CD4-positive, alpha-beta T cell treated with Interleukin-4 for 1 hour (primary cell): ENCODE measurements around the gene CDH12.
"Not testable (repeated sequence)": the region's sequence is repeated elsewhere in the genome, so short reads cannot be mapped to it uniquely, and the experiment has no call there.

ENCODE experiments used
- DNase-seq, 2 donors: peaks; one replicate each; pipeline ENCODE4 v3.0.0-alpha.2; 2020 to 2022

The CDH12 gene

GRCh38 chr5:22644859-22645258 lies 208.3 kb downstream of the CDH12 start:
- no peak for DNase-seq

GRCh38 chr5:22643356-22643755 lies 209.8 kb downstream of the CDH12 start:
- DNase-seq = no peak

- DNase-seq = no peak
Measured at GRCh38 chr5:22631683-22632082, 221.5 kb downstream of the CDH12 start.

DNA sequence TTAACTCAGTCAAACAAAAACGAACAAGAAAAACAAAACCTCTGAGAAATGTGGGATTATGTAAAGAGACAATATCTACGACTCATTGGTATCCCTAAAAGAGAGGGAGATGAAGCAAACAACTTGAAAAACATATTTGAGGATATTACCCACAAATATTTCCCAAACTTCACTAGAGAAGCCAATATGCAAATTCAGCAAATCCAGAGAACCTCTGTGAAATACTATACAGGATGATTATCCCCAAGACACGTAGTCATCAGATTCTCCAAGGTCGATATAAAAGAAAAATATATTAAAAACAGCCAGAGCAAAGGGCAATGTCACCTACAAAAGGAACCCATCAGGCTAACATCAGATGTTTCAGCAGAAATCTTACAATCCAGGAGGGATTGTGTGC lies 226.1 kb downstream of the CDH12 start:
- DNase-seq = no peak

- DNase-seq = no peak
Measured at GRCh38 chr5:22625451-22625850, 227.7 kb downstream of the CDH12 start.

DNA sequence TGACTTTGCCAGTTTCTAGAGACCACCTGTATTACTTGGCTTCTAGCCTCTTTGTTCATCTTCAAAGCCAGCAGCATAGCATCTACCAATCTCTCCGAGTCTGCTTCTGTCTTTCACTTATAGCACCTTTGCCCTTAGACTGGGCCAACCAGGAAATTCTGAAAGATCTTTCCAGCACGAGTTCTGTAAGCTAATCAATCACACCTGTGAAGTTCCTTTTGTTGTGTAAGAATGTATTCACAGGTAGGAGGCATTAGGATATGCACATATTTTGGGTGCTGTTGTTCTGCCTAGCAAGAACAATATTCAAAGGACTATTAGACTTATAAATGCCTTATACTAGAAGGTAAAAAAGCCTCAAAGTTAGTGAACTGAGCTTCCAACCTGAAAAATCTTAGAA lies 232.1 kb downstream of the CDH12 start:
- DNase-seq = no peak

GRCh38 chr5:22615964-22616363 lies 237.2 kb downstream of the CDH12 start:
- no peak for DNase-seq

- DNase-seq = no peak
Measured at GRCh38 chr5:22614486-22615094, 238.6 kb downstream of the CDH12 start.

GRCh38 chr5:22612928-22613327 lies 240.2 kb downstream of the CDH12 start:
- no peak for DNase-seq

DNA sequence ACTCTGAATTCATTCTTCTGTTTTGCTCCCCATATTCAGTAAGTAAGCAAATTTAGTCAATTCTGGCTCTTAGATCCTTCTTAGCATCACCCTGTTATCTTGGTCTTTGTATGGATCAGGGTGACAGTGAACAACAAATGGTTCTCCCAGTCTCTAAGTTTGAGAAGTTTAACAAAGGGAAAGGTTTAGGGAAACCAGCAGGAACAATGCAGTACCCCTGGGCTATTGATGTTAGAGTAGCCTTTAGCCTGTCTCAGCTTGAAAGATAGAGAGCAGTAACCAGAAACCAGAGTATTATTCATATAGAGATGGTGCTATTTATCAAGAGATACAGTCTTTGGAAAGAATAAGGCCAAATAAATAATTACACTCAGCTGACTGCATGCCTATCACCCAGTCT lies 241.8 kb downstream of the CDH12 start:
- DNase-seq = no peak

DNA sequence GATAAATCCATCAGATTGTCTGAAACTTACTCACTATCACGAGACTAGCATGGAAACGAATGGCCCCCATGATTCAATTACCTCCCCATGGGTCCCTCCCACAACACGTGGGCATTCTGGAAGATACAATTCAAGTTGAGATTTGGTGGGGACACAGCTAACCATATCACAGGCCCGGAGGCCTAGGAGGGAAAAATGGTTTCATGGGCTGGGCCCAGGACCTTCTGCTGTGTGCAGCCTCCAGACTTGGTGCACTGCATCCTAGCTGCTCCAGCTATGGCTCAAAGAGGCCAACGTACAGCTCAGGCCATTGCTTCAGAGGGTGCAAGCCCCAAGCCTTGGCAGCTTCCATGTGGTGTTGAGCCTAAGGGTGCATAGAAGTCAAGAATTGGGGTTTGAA lies 245.6 kb downstream of the CDH12 start:
- not testable (repeated sequence) for DNase-seq

GRCh38 chr5:22605473-22605872 lies 247.7 kb downstream of the CDH12 start:
- no peak for DNase-seq

DNA sequence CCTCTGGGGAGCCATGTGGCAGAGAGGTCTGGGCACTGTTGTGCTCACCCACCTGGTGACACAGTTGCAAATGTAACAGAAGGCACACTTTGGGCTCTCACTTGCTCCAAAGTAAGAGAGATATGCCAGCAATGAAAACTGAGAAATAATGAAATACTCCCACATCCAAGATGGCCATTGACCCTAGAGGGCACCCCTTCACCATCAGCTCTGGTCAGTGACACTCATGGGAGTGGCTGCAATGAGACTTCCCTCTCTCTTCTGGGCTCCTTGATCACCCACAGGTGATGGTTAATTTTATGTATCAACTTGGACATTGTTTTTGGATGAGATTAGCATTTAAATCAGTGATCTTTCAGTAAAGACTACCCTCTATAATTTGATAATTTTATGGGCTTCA lies 248.4 kb downstream of the CDH12 start:
- DNase-seq = no peak

DNA sequence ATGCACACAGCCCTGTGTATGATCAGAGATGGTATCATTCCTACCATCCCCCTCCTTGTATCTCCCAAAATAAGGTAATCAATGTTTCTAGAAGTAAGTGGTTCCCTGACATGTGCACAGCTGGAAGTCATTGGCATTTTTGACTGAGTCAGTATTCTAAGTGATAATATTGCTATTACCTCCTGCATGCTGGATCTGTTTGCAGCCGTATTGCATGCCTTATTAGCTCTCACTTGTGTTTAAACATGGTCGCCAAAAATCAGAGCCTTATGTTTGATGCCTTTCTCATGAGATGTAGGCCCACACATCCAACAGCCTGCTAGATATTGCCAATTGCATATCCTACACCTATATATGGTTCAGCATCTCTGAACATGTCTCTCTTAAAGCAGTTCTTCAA lies 254.3 kb downstream of the CDH12 start:
- DNase-seq = no peak

- no peak for DNase-seq
Measured at GRCh38 chr5:22596404-22596970, 256.7 kb downstream of the CDH12 start.

- no peak for DNase-seq
Measured at GRCh38 chr5:22594491-22594890, 258.7 kb downstream of the CDH12 start.

DNA sequence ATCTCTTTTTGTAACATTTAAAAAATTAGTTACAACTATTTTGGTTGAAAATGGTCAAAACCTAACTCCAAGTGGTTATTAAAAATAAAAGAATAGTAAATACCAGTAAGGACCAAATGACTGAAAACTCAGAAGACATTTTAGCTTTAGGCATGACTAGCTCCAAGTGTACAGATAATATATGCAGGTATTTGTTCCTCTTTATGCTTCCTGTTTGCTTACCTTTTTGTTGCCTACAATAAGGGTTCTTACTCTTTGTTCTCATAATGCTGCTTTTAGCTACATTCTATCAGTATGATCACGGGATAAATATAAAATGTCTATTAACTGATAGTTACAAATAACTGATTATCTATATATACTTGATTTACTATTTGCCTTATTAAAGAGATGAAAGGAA lies 259.6 kb downstream of the CDH12 start:
- no peak for DNase-seq

GRCh38 chr5:22591461-22591860 lies 261.7 kb downstream of the CDH12 start:
- DNase-seq = no peak

- DNase-seq = no peak
Measured at GRCh38 chr5:22590677-22591268, 262.4 kb downstream of the CDH12 start.

- no peak for DNase-seq
Measured at GRCh38 chr5:22577711-22578110, 275.4 kb downstream of the CDH12 start.

GRCh38 chr5:22577006-22577405 lies 276.1 kb downstream of the CDH12 start:
- DNase-seq = no peak

GRCh38 chr5:22572941-22573340 lies 280.2 kb downstream of the CDH12 start:
- no peak for DNase-seq

DNA sequence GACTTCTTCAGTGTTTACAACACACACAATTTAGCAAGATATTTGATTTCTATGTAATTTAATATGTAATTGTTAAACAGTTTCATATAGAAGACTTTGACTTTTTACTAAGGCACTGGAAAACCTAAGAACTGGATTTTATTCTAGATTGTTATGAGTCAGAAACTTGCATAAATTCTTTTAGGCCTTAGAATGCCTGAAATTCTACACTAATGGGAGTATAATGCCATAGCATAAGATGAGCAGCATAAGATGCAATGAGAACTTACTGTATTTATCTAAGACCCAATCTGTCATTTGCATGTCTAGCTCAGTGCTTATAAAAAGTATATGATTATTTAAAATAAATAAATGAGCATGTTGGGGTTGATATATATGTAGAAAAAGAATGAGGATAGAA lies 285.2 kb downstream of the CDH12 start:
- DNase-seq = no peak

DNA sequence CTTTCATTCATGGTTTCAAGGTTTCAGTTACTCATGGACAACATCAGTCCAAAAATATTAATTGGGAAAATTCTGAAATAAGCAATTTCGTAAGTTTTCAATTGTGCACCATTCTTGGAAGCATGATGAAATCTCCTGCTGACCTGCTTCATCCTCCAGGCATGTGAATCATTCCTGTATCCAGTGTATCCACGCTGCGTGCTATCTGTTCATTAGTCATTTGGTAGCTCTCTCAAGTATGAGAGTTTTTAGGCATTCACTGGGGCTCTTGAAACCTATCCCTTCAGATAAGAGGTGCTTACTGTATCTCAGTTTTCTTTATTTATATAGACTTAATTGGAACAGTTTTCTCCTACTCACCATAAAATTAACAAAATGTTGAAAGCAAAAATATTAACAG lies 293.0 kb downstream of the CDH12 start:
- no peak for DNase-seq

DNA sequence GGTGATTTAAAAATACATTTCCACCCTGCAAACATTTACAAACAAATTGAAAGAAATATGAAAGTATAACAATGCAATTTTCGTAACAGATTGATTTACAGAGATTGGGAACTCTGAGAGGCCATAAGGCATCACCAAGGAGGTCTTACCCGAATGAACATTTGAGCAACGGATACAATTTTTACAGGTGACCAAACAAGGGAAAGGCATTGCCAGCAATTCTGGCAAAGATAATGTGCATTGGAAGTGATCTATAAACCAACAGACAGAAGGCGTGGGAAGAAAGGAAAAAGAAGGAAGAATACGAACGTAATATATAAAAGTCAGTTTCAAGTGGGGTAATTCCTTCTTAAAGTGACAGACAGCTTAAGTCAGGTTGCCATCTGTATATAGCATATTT lies 295.9 kb downstream of the CDH12 start:
- DNase-seq = no peak
